Suppressor macrophage (primary cell): ENCODE results near the gene ADNP2.

Experiments
- DNase-seq, 4 experiments: peaks; one replicate each; pipeline ENCODE4 v3.0.0-alpha.2; 2020 to 2022
- total RNA-seq, 17 experiments: gene quantifications; one replicate each; lab custom pipeline; 2026; ENCODE audit warnings: mixed read lengths in 6 of 17, inconsistent platforms in 3 of 17; lab: John Stamatoyannopoulos, UW

Gene ADNP2
- total RNA-seq: 18.0 to 42.2 (median 31.8) reads per million in 17 experiments

DNA sequence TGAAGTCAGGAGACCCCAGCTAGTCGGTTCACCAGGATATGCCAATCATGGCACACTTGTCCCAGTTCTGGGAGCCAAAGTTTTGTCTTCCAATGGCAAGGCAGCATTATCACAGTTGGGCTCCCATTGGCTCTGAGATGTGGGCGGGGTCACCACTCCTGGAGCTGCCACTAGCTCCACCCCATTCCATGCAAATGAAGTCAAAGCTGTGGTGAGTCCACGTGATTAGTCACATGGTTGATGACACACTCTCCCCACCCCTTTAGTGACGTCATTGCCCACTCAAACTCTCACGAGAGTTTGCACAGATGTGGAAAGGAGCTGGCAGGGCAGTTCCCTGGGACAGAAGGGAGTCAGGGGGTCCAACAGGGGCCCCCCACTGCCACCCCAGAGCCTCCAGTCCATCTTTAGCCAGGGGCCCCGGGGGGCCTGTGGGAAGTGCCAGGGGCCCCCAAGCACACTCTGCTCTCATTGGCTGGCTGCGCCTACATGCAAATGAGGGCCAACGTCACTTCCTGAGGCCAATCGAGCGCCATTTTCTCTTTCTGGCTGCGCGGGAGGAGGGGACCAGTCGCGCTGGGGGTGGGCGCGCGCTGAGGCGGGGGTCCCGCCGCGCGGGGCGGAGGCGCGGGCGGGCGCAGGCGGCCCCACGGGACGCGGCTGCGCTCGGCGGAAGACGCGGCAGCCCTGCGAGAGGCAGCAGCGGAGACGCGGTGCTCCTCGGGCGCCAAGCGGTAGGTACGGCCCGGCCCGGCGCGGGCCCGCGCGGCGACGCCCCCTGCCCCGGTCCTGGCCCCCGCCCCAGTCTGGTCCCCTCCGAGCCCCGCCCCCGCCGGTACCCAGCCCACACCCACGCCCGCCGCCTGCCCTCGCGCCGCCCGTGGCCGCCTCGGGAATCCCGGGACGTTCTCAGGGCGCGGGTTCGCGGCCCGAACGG is at the start of gene ADNP2:
TSS of gene ADNP2 (plus strand) at position 524 of the 937 bp plus-strand sequence. CDS start 8,281 bp downstream, outside the sequence.
- DNase-seq: peak; percentile 90 to 96 (median 92)

DNA sequence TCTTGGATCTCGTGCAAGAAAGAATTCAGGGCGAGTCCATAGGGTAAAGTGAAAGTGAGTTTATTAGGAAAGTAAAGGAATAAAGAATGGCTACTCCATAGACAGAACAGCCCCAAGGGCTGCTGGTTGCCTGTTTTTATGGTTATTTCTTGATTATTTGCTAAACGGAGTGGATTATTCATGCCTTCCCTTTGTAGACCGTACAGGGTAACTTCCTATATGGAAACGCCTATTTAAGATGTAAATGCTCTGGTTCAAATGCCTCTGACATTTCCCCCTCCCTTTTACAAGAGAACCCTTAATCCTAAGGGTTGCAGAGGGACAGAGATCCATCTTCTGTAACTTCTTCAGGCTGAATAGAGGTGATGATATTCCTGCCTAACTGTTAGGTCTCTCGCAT is 49.1 kb upstream of the ADNP2 start:
- DNase-seq: no peak

GRCh38 chr18:80065705-80066104 is 43.4 kb upstream of the ADNP2 start:
- no peak for DNase-seq

- DNase-seq: no peak
These were observed 41.7 kb upstream of the ADNP2 start for GRCh38 chr18:80067321-80067720.

GRCh38 chr18:80067897-80068296 is 41.2 kb upstream of the ADNP2 start:
- DNase-seq: no peak

- DNase-seq: no peak
These were observed 40.3 kb upstream of the ADNP2 start for GRCh38 chr18:80068571-80069272.

- DNase-seq: no peak
These were observed 38.2 kb upstream of the ADNP2 start for GRCh38 chr18:80070825-80071224.

- no peak for DNase-seq
These were observed 34.9 kb upstream of the ADNP2 start for GRCh38 chr18:80074183-80074582.

- no peak for DNase-seq
These were observed 34.4 kb upstream of the ADNP2 start for GRCh38 chr18:80074697-80075096.

- DNase-seq: no peak
These were observed 33.1 kb upstream of the ADNP2 start for GRCh38 chr18:80075940-80076339.

GRCh38 chr18:80076379-80076778 is 32.7 kb upstream of the ADNP2 start:
- no peak for DNase-seq

DNA sequence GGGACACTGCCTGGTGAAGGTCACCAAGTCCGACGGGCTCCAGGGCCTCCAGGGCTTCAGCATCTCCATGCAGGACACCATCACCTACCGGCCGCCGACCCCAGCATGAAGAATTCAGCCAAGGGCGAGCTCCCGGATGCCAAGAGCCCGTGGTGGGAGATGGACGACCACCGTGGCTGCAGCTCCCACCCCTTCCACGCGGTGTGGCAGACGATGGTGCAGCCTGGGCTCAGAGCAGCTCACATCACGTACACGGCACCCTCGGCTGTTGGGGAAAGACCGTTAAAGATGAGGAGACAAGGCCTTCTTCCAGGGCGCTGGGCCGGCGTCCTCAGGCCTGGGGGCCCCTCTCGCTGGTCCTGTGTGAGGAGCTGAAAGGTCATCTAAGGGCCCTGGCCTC is 31.2 kb upstream of the ADNP2 start:
- no peak for DNase-seq

- DNase-seq: no peak
These were observed 22.8 kb upstream of the ADNP2 start for GRCh38 chr18:80086281-80086680.

DNA sequence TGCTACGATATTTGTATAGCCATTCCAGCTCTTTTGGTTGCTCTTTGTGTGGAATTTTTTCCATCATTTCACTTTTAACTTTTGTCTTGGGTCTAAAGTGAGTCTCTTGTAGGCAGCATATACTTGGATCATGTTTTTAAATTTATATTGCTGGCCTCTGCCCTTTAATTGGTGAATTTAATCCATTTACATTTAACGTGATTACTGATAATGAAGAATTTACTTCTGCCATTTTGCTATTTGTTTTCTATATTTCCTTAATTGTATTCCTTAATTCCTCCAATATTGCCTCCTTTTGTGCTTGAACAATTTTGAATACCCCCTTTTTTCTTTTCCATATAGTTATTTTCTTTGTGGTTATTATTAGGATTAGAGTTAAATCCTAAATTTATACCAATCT is 21.0 kb upstream of the ADNP2 start:
- no peak for DNase-seq

- DNase-seq: no peak
These were observed 20.2 kb upstream of the ADNP2 start for GRCh38 chr18:80088823-80089222.

DNA sequence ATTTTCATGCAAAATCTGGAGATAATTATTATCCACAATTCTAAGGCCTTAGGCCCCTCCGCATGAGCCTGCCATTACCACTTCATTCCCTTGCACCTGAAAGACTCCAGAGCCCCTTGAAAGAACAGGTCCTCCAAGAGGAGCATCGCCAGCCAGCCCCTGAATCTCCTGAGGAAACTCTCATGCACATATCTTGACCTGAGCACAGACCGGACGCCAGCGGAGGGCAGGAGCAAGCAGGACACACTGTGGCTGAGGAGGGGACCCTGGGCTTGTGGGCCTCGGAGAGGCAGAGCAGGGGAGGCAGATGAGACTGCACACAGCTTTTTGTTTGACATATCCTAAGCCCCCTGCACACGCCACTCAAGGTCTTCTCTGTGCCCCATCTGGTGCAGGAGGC is 13.6 kb upstream of the ADNP2 start:
- no peak for DNase-seq

- DNase-seq: no peak
These were observed 13.0 kb upstream of the ADNP2 start for GRCh38 chr18:80096032-80096565.

- no peak for DNase-seq
These were observed 11.9 kb upstream of the ADNP2 start for GRCh38 chr18:80097201-80097600.

DNA sequence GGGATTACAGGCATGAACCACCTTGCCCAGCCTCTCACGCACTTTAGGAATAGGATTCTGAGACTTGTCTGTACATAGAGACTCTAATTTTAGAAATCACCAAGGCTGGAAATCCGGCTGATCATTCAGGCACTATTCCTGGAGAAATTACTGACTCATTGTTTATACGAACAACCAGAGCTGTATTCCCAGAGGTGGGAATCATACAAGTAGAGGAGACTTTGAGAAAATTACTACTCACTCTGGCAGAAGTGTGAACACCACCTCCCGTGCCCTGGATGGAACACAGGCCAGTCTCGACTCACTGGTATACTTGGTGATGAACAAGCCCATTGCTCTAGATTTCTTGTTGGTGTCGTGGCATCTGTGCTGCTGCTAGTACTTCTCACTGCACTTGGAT is 5.8 kb upstream of the ADNP2 start:
- no peak for DNase-seq

GRCh38 chr18:80104364-80104779 is 4.7 kb upstream of the ADNP2 start:
- DNase-seq: no peak

GRCh38 chr18:80105369-80106167 is 3.5 kb upstream of the ADNP2 start:
- no peak for DNase-seq

- no peak for DNase-seq
These were observed 2.5 kb upstream of the ADNP2 start for GRCh38 chr18:80106482-80107051.
